Skeletal muscle tissue (tissue), 4 donors: ENCODE measurements around the gene SELENOF. TPM values are rescaled to one million over a fixed set of nuclear protein-coding genes. Genes with fewer than 3 reads are reported as not detected.

Source experiments
- H3K27ac ChIP-seq: one replicate; pipeline ENCODE4 v1.7.0; 2013; ENCODE audit warnings: mild to moderate bottlenecking, low read depth, low read length, inconsistent platforms
- H3K27me3 ChIP-seq, 3 donors: one replicate each; pipeline ENCODE4 v1.7.0; 2013; ENCODE audit warnings: low read length in 3 of 3; ENCODE audit not compliant: control insufficient read depth in 3 of 3, insufficient read depth in 3 of 3
- H3K36me3 ChIP-seq, 3 donors: one replicate each; pipeline ENCODE4 v1.7.0; 2013; ENCODE audit warnings: low read length in 3 of 3; ENCODE audit not compliant: control insufficient read depth in 3 of 3, insufficient read depth in 3 of 3
- H3K4me1 ChIP-seq, 3 donors: one replicate each; pipeline ENCODE4 v1.7.0; 2013; ENCODE audit warnings: low read length in 3 of 3, mild to moderate bottlenecking in 3 of 3; ENCODE audit not compliant: control insufficient read depth in 3 of 3, insufficient read depth in 3 of 3
- H3K4me3 ChIP-seq, 3 donors: one replicate each; pipeline ENCODE4 v1.7.0; 2013; ENCODE audit warnings: low read length in 3 of 3
- H3K9ac ChIP-seq, 3 donors: one replicate each; pipeline ENCODE4 v1.7.0; 2013; ENCODE audit warnings: low read length in 3 of 3, mild to moderate bottlenecking in 3 of 3, moderate library complexity in 2 of 3, low read depth in 1 of 3
- H3K9me3 ChIP-seq, 3 donors: one replicate each; pipeline ENCODE4 v1.7.0; 2013; ENCODE audit warnings: low read length in 3 of 3; ENCODE audit not compliant: control insufficient read depth in 3 of 3
- total RNA-seq: library from RNA; depleted of rRNA; stranded (reverse); fragments of >200 nt; gene quantifications from one replicate; pipeline ENCODE4 v1.2.3, GENCODE V29; 2014
- donor health status: Osteomylitis.

Gene SELENOF
- total RNA-seq, 1 donor from 2014 or later: 101 TPM

- Histone ChIP-seq H3K27me3 (no peaks in the 10 kb centered on the region), H3K9ac (no peak overlapping the region), H3K27ac (no peak overlapping the region), H3K9me3 (no peaks in the 10 kb centered on the region), H3K36me3 (no peaks in the 10 kb centered on the region), H3K4me1 (no peaks in the 10 kb centered on the region), H3K4me3 (no peak overlapping the region)
These were observed 10.5 kb upstream of the SELENOF start for GRCh38 chr1:86924324-86924960.

- Histone ChIP-seq H3K9me3 (no peaks in the 10 kb centered on the region), H3K9ac (no peak overlapping the region), H3K27ac (no peak overlapping the region), H3K36me3 (no peaks in the 10 kb centered on the region), H3K4me1 (no peaks in the 10 kb centered on the region), H3K4me3 (no peak overlapping the region), H3K27me3 (no peaks in the 10 kb centered on the region)
These were observed 8.5 kb upstream of the SELENOF start for GRCh38 chr1:86922445-86922844.

GRCh38 chr1:86916752-86917151 is 2.8 kb upstream of the SELENOF start:
- no peak overlapping the region for H3K4me3 ChIP-seq
- H3K9ac ChIP-seq: no peak overlapping the region
- H3K27ac ChIP-seq: no peak overlapping the region
- no peaks in the 10 kb centered on the region for H3K36me3 ChIP-seq
- H3K9me3 ChIP-seq: no peaks in the 10 kb centered on the region
- H3K4me1 ChIP-seq: peaks cover 8 to 23% (median 16%) of the 10 kb centered on the region in 3 donors
- H3K27me3 ChIP-seq: no peaks in the 10 kb centered on the region

GRCh38 chr1:86915737-86916235 is 1.9 kb upstream of the SELENOF start:
- peaks cover 0 to 3% (median 0%) of the 10 kb centered on the region in 3 donors for H3K36me3 ChIP-seq
- peaks cover 8 to 29% (median 19%) of the 10 kb centered on the region in 3 donors for H3K4me1 ChIP-seq
- peak overlapping the region; percentile 79 for H3K27ac ChIP-seq
- H3K9me3 ChIP-seq: no peaks in the 10 kb centered on the region
- H3K27me3 ChIP-seq: no peaks in the 10 kb centered on the region
- peak overlapping the region; percentile 71 to 96 (median 95) for H3K4me3 ChIP-seq
- H3K9ac ChIP-seq: peak overlapping the region; percentile 80 to 91 (median 87)

GRCh38 chr1:86914998-86915736 is 1.2 kb upstream of the SELENOF start:
- Histone ChIP-seq H3K4me1 (peaks cover 8 to 29% (median 19%) of the 10 kb centered on the region in 3 donors), H3K9ac (peak overlapping the region; percentile 80 to 91 (median 87)), H3K9me3 (no peaks in the 10 kb centered on the region), H3K36me3 (peaks cover 0 to 3% (median 0%) of the 10 kb centered on the region in 3 donors), H3K27ac (peak overlapping the region; percentile 79), H3K27me3 (no peaks in the 10 kb centered on the region), H3K4me3 (peak overlapping the region; percentile 71 to 96 (median 95))

- H3K4me1 ChIP-seq: peaks cover 8 to 29% (median 19%) of the 10 kb centered on the region in 3 donors
- H3K36me3 ChIP-seq: peaks cover 0 to 3% (median 0%) of the 10 kb centered on the region in 3 donors
- H3K9ac ChIP-seq: peak within 1 kb of the TSS; percentile 90 to 98 (median 96)
- no peaks in the 10 kb centered on the region for H3K27me3 ChIP-seq
- H3K9me3 ChIP-seq: no peaks in the 10 kb centered on the region
- H3K4me3 ChIP-seq: peak within 1 kb of the TSS; percentile 93 to 100 (median 97)
- peak within 1 kb of the TSS; percentile 95 for H3K27ac ChIP-seq
These were observed 673 bp upstream of the SELENOF start, which contains the start of gene HS2ST1 for GRCh38 chr1:86914601-86914997. TSS of gene HS2ST1 (plus strand) at chr1:86914635.

GRCh38 chr1:86913399-86913895 is 479 bp downstream of the SELENOF start:
- Histone ChIP-seq H3K27me3 (no peaks in the 10 kb centered on the region), H3K4me1 (peaks cover 8 to 38% (median 19%) of the 10 kb centered on the region in 3 donors), H3K36me3 (peaks cover 0 to 3% (median 0%) of the 10 kb centered on the region in 3 donors), H3K4me3 (peak overlapping the region; percentile 93 to 100 (median 97)), H3K9ac (peak overlapping the region; percentile 90 to 98 (median 96)), H3K27ac (peak overlapping the region; percentile 95), H3K9me3 (no peaks in the 10 kb centered on the region)

- Histone ChIP-seq H3K36me3 (peaks cover 0 to 3% (median 0%) of the 10 kb centered on the region in 3 donors), H3K27ac (no peak overlapping the region), H3K9ac (peak overlapping the region; percentile 63 to 98 (median 90)), H3K4me3 (peak overlapping the region in 2 of 3 donors; percentile 97 to 100), H3K9me3 (no peaks in the 10 kb centered on the region), H3K27me3 (no peaks in the 10 kb centered on the region), H3K4me1 (peaks cover 8 to 39% (median 19%) of the 10 kb centered on the region in 3 donors)
These were observed 1.5 kb downstream of the SELENOF start for GRCh38 chr1:86912281-86912900.

- Histone ChIP-seq H3K4me1 (peaks cover 0 to 14% (median 10%) of the 10 kb centered on the region in 3 donors), H3K27me3 (no peaks in the 10 kb centered on the region), H3K9ac (no peak overlapping the region), H3K9me3 (no peaks in the 10 kb centered on the region), H3K27ac (no peak overlapping the region), H3K36me3 (peaks cover 0 to 12% (median 0%) of the 10 kb centered on the region in 3 donors), H3K4me3 (no peak overlapping the region)
These were observed 7.5 kb downstream of the SELENOF start for GRCh38 chr1:86906419-86906818.
